BJ (cell line): ENCODE measurements around the gene FSTL4. TPM values are rescaled to one million over a fixed set of nuclear protein-coding genes. Genes with fewer than 3 reads are reported as not detected.

Experiments used
- CTCF ChIA-PET: fragments of 350-600 bp; formaldehyde crosslinking; extraction: SDS; loops from one replicate; lab custom pipeline; 2021; ENCODE audit warnings: antibody characterized with exemption, inconsistent platforms; lab: Yijun Ruan, JAX
- POLR2A ChIA-PET: fragments of 300-600 bp; sonication (Branson Sonifier 250); formaldehyde crosslinking; extraction: SDS; loops from one replicate; lab custom pipeline; 2021; ENCODE audit warnings: antibody characterized with exemption; lab: Charles Lee
- DNase-seq: peaks from one replicate; pipeline ENCODE4 v3.0.0-alpha.2; 2011; ENCODE audit warnings: low read depth
- H3K27me3 ChIP-seq: 2 replicates; pipeline ENCODE4 v1.6.0; 2011; ENCODE audit warnings: low read length; ENCODE audit not compliant: control insufficient read depth, insufficient read depth
- H3K36me3 ChIP-seq: 2 replicates; pipeline ENCODE4 v1.5.1; 2011; ENCODE audit warnings: low read length; ENCODE audit not compliant: control insufficient read depth, insufficient read depth
- H3K4me3 ChIP-seq: 2 replicates; pipeline ENCODE4 v1.5.1; 2011; ENCODE audit warnings: low read depth, mild to moderate bottlenecking, control low read depth, low read length
- polyA plus RNA-seq: library from polyadenylated mRNA; depleted of rRNA; stranded (reverse); fragments of >200 nt; gene quantifications from 2 replicates; pipeline ENCODE4 v1.2.3, GENCODE V29; 2011
- TF ChIP-seq, protein P1 (sequence below): IDR thresholded peaks from 2 replicates; pipeline ENCODE4 v1.5.1; 2011; ENCODE audit warnings: low read depth, mild to moderate bottlenecking, control low read depth, inconsistent platforms, low read length, moderate library complexity; ENCODE audit not compliant: insufficient read depth

Gene FSTL4
- polyA plus RNA-seq, 1 experiment = not detected

DNA sequence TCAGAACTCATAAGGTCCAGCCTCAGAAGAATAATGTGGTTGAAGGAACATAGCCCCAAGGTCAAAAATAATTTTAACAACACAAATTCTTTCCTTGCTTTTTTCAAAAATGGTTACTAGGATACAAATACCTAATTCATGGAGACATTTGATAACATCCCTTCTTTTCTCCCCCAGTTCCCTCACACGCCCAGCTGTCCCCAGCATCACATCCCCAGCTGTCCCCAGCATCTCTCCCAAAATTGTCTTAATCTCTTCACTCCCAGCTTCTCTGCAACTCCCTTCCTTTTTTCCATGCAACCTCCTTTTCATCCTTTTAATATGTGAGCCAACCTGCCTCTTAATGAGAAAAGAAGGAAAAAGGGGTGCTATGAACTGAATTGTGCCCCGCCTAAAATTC lies 77.8 kb downstream of the FSTL4 start:
- H3K36me3 ChIP-seq = no peaks in the 10 kb centered on the region
- CTCF ChIA-PET = no interaction called here
- POLR2A ChIA-PET = no interaction called here
- H3K4me3 ChIP-seq = no peak overlapping the region
- TF ChIP-seq, protein P1, sequence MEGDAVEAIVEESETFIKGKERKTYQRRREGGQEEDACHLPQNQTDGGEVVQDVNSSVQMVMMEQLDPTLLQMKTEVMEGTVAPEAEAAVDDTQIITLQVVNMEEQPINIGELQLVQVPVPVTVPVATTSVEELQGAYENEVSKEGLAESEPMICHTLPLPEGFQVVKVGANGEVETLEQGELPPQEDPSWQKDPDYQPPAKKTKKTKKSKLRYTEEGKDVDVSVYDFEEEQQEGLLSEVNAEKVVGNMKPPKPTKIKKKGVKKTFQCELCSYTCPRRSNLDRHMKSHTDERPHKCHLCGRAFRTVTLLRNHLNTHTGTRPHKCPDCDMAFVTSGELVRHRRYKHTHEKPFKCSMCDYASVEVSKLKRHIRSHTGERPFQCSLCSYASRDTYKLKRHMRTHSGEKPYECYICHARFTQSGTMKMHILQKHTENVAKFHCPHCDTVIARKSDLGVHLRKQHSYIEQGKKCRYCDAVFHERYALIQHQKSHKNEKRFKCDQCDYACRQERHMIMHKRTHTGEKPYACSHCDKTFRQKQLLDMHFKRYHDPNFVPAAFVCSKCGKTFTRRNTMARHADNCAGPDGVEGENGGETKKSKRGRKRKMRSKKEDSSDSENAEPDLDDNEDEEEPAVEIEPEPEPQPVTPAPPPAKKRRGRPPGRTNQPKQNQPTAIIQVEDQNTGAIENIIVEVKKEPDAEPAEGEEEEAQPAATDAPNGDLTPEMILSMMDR = no peak
- no peaks in the 10 kb centered on the region for H3K27me3 ChIP-seq
- DNase-seq = no peak

DNA sequence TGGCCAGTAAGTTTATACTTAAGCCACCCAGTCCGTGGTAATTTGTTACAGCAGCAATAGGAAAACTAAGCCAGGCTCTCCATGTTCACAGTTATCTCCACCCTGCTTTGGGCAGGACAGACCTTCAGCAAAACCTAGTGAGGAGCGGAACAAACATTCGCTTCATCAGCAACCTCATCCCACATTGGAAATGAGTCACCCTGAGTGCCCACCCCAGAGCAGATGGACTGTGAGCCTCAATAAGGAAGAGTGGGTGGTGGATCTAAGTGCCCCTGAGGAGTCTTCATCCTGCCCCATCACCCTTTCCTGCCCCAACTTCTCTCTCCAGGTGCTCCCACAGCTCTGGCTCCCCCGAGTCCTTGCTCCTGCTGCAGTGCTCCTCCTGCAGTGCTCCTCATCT lies 78.8 kb downstream of the FSTL4 start:
- no peak overlapping the region for H3K4me3 ChIP-seq
- ChIA-PET POLR2A (no interaction called here), CTCF (no interaction called here)
- no peak for DNase-seq
- no peaks in the 10 kb centered on the region for H3K27me3 ChIP-seq
- TF ChIP-seq, protein P1 = no peak
- no peaks in the 10 kb centered on the region for H3K36me3 ChIP-seq

- no peak for DNase-seq
- TF ChIP-seq, protein P1 = no peak
- ChIA-PET POLR2A (no interaction called here), CTCF (no interaction called here)
- no peaks in the 10 kb centered on the region for H3K36me3 ChIP-seq
- H3K4me3 ChIP-seq = no peak overlapping the region
- H3K27me3 ChIP-seq = no peaks in the 10 kb centered on the region
These were observed 80.7 kb downstream of the FSTL4 start for GRCh38 chr5:133531594-133531993.

DNA sequence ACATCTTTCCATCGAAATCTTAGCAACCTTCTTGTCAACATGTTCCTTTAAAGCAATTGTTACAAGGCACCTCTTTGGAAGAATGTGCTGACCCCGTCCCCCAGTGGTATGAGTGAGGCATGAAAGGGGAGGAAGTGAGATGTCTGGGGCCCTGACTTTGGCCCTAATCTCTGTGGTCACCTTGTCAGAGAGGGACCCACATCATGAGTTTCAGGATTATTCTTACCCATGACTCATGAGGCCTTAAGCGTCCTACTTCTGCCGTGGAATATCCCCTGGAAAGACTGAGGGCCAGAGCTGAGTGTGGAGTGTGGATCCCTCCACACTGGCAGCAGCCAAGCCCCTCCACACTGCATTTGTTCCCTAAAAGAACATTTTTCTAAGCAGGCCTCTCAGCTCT lies 81.2 kb downstream of the FSTL4 start:
- TF ChIP-seq, protein P1 = no peak
- ChIA-PET POLR2A (no interaction called here), CTCF (no interaction called here)
- no peak overlapping the region for H3K4me3 ChIP-seq
- no peaks in the 10 kb centered on the region for H3K27me3 ChIP-seq
- DNase-seq = no peak
- no peaks in the 10 kb centered on the region for H3K36me3 ChIP-seq

GRCh38 chr5:133530270-133530669 lies 82.1 kb downstream of the FSTL4 start:
- Histone ChIP-seq H3K27me3 (no peaks in the 10 kb centered on the region), H3K36me3 (no peaks in the 10 kb centered on the region), H3K4me3 (no peak overlapping the region)
- ChIA-PET POLR2A (no interaction called here), CTCF (interaction anchor here (1.4 kb wide), 1 partner anchor 339 kb away, joined by 4 read pairs; no protein-coding TSS in a partner anchor)
- TF ChIP-seq, protein P1 = no peak
- no peak for DNase-seq
